Thyroid gland (tissue), 4 donors: ENCODE data around the gene TCF7L2.

Source experiments
- POLR2A ChIP-seq, 2 donors: fragments of 450-650 bp; IDR thresholded peaks; one replicate each; pipeline ENCODE4 v1.6.1; 2017; ENCODE audit warnings: antibody characterized with exemption in 2 of 2, mild to moderate bottlenecking in 2 of 2, moderate library complexity in 1 of 2
- TF ChIP-seq, protein P1 (sequence below), 6 experiments: fragments of 200-600 bp in 3 of 6; fragments of 450-650 bp in 3 of 6; sonication (generic) in 3 of 6; IDR thresholded peaks; one replicate each; pipeline ENCODE4 v1.5.1; 2016 to 2019; ENCODE audit warnings: antibody characterized with exemption in 6 of 6, mild to moderate bottlenecking in 2 of 6, inconsistent platforms in 1 of 6, moderate library complexity in 1 of 6

DNA sequence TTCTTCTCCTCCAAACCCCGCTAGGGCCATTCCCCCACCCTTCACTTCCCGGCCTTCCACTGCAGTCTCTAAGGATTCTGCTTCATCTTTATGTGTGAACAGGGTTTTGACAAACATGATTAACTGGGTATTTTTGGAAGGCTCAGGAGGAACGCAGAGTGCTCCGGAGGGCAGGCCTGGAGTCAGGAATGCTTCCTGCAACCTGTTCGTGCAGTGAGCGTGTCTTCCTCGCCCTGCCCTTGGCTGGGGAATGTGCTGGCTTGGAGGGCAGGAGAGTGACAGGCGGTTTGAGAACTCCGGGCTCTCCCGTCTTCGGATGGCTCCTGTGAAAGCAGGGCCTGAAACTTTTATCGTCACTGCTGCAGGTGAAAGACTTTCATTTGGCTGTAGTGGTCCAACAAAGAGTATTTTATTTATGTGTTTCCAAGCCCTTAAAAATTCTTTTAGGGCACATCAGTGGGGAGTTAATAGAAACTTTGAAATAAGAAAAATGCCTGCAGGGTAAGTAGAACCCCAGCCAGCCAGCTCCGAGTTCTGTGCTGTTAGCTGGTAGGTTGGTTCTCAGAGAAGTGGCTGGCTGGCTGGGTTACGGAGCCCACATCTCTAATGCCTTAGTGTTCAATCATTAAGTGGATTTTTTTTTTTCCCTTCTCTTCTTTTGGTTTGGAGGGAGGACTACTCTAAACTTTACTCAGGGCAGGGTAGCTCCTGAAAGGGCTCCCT lies 51.0 kb downstream of the TCF7L2 start:
- TF ChIP-seq, protein P1, sequence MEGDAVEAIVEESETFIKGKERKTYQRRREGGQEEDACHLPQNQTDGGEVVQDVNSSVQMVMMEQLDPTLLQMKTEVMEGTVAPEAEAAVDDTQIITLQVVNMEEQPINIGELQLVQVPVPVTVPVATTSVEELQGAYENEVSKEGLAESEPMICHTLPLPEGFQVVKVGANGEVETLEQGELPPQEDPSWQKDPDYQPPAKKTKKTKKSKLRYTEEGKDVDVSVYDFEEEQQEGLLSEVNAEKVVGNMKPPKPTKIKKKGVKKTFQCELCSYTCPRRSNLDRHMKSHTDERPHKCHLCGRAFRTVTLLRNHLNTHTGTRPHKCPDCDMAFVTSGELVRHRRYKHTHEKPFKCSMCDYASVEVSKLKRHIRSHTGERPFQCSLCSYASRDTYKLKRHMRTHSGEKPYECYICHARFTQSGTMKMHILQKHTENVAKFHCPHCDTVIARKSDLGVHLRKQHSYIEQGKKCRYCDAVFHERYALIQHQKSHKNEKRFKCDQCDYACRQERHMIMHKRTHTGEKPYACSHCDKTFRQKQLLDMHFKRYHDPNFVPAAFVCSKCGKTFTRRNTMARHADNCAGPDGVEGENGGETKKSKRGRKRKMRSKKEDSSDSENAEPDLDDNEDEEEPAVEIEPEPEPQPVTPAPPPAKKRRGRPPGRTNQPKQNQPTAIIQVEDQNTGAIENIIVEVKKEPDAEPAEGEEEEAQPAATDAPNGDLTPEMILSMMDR (IDR thresholded peaks at IDR 0.05) = peak in 4 of 6 experiments; percentile 41 to 67 (median 49)
- TF ChIP-seq POLR2A (IDR thresholded peaks at IDR 0.05) = no peak
